Measurements from ENCODE around the gene ZFHX3.

ZFHX3 gene

DNA sequence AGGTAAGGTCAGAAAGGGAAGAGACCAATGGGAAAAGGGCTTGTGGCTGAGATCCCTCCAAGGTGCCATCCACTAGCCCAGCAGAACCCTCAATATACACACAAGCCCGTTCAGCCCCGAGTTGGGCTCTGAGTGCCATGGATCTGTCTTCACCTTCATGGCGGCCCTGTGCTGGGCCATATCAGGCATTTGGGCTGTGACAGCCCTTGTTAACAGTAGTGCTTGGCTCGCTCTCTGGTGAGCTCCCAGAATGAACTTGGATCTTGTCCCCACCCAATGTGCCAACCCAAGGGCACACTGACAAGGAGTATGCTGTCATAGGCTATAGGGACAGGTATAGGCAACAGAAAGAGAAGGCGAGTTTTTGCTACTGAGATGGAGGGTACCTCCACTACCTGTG, 182.7 kb downstream of the ZFHX3 start:
- TF ChIP-seq, protein P1, sequence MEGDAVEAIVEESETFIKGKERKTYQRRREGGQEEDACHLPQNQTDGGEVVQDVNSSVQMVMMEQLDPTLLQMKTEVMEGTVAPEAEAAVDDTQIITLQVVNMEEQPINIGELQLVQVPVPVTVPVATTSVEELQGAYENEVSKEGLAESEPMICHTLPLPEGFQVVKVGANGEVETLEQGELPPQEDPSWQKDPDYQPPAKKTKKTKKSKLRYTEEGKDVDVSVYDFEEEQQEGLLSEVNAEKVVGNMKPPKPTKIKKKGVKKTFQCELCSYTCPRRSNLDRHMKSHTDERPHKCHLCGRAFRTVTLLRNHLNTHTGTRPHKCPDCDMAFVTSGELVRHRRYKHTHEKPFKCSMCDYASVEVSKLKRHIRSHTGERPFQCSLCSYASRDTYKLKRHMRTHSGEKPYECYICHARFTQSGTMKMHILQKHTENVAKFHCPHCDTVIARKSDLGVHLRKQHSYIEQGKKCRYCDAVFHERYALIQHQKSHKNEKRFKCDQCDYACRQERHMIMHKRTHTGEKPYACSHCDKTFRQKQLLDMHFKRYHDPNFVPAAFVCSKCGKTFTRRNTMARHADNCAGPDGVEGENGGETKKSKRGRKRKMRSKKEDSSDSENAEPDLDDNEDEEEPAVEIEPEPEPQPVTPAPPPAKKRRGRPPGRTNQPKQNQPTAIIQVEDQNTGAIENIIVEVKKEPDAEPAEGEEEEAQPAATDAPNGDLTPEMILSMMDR (conservative IDR thresholded peaks at IDR 0.05; ENCODE audit: control insufficient read depth, insufficient read depth, low read depth, low read length), result no peak

DNA sequence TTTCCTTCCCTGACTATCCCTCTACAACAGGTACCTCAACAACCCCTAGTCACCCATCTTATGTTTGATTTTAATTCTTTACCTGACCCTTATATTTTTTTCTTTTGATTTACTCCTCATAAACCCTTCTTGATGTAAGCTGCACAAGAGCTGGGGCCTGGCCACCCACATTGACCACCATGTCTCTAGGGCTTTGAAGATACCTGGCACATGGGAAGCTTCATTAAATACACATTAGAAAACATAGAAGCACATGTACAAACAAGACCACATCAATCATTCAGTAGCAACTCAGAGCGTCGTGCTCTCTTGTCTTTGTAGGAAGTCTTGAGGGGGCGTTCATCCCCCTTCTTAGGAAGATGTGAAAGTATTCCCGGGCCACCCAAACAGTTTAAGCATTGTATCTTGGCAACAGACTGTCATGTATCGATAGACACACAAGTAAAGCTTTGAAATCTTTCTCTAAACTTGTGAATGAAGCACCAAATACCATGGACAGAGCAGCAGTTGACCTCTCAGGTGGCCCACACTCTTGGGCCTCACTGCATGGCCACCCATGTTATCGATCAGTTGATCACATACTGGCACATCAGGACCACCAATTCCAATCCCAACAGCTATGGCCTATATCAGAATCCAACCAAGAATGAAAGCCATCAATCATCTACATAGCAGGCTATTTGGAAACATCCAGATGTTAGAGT, 183.6 kb downstream of the ZFHX3 start:
- TF ChIP-seq, protein P1 (conservative IDR thresholded peaks at IDR 0.05; ENCODE audit: control insufficient read depth, insufficient read depth, low read depth, low read length), result no peak
- DNase-seq (ENCODE audit: low read depth), result no peak

More for the DNA sequence above, 182.7 kb downstream of the ZFHX3 start:
- DNase-seq (ENCODE audit: low read depth), result no peak
- H3K4me3 ChIP-seq (ENCODE audit: control insufficient read depth, low read depth, low read length), result no peak overlapping the region

DNA sequence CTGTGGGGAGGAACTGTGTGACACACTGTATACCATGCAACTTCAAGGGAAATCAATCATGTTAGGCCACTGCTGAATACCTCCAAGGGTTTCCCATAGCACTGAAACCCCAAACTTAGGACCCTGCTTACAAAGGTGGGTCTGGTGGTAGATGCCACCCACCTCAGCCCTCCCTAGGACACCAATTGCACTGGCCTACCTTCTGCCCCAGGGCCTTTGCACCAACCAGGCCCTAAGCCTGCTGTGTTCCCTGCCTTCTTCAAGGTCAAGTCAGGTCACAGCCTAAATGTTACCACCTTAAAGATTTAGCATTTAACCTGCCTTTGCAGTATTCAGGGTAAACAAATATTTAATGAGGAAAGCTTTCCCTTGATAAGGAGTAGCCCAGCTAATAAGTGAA, 185.8 kb downstream of the ZFHX3 start:
- no peak overlapping the region for H3K4me3 ChIP-seq (ENCODE audit: control insufficient read depth, low read depth, low read length)
- DNase-seq (ENCODE audit: low read depth), result no peak

More for the DNA sequence above, 183.6 kb downstream of the ZFHX3 start:
- H3K4me3 ChIP-seq (ENCODE audit: control insufficient read depth, low read depth, low read length), result no peak overlapping the region

DNA sequence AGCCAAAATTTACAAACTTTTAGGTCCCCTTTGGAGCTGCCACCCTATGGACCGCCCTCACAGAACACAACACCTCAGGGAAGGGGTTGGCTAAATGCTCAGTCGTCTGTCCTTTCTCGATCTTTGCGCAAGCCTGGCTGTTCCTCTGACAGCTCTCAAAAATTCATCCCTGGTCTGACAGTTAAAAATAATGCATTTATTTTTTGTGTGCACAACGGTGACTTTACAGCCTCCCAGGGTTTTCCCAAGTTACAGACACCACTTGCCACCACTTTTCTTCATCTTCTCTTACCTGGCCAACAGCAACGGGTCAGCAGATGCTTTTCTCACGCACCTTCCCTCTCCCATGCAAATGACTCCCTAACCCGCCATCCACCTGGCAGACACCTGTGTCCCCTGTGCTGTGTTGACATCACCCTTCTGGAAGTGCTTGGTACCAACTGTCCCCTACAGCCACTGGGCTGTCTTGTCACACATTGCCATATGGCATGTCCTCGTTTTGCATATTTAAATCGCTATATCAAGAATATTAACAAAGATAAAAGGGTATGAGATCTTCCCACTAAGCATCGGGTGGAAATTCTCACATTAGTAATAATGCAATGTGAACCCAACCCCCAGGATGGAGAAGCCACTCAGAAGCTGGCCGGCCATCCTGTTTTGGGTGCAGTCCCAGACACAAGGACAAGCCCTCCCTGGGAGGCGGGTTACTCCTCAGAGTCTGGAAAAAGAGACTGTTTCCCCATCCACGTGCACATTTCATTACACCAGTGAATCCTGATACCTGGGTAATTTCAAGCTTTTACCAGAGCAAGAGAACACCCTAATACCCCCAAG, 187.0 kb downstream of the ZFHX3 start:
- no peak for DNase-seq (ENCODE audit: low read depth)
- H3K4me3 ChIP-seq (ENCODE audit: control insufficient read depth, low read depth, low read length), result no peak overlapping the region
- TF ChIP-seq, protein P1 (conservative IDR thresholded peaks at IDR 0.05; ENCODE audit: control insufficient read depth, insufficient read depth, low read depth, low read length), result no peak

More for the DNA sequence above, 185.8 kb downstream of the ZFHX3 start:
- TF ChIP-seq, protein P1 (conservative IDR thresholded peaks at IDR 0.05; ENCODE audit: control insufficient read depth, insufficient read depth, low read depth, low read length), result no peak

DNA sequence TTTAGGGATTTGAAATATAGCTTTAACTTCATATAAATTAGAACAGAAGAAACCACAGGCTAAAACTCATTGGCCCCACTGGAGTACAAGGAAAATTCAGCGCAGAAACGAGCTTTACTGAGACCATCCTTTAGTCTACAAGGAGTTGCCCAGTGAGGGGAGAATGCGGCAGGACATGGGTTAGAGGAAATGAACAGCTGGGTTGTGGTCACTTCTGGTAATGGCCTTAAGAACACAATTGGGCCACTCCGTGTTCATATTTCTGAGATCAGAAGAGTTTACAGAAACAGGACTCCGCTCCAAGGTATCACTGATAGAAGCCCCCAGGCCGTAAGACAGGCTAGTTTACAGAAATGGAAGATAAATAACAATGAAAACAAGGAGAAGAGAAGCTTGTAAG, 188.3 kb downstream of the ZFHX3 start:
- H3K4me3 ChIP-seq (ENCODE audit: control insufficient read depth, low read depth, low read length), result no peak overlapping the region
- DNase-seq (ENCODE audit: low read depth), result no peak
- TF ChIP-seq, protein P1 (conservative IDR thresholded peaks at IDR 0.05; ENCODE audit: control insufficient read depth, insufficient read depth, low read depth, low read length), result no peak

DNA sequence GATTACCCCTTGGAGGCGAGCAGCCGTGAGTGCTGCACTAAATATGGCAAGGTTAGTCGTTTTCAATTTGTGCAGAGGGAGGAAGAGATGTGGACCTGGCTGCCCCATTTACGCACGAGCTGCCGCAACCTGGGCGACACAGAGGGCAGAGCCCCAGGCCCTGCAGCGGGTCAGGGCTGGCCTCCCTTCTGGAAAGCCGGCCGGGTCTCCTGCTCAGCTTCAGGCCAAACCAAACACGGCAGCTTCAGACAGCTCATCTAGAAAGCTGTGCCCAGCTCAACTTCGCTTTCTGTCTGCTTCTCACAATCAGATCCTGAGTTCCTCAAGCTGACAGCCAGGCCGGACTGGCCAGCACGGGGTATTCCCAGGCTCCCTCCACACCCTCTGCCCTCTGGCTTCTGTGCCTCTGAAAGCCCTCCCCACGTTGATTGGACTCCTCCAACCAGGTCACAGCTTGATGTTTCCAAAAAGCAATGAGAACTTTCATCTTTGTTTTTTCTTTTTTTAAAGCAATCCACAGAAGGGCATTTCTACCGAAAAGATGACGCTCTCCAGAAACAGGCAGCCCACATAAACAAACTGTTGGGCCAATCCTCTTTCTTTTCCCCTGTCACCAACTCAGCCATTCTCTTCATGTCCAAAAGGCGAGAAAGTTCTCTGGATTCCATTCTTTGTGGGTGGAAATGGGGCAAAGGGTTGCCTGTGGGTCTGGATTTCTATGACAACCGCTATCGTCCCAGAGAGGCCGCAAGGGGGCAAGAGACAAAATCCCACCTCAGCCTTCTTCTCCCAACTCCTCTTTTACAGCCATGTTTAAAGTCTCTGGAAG, 189.0 kb downstream of the ZFHX3 start:
- TF ChIP-seq, protein P1 (conservative IDR thresholded peaks at IDR 0.05; ENCODE audit: control insufficient read depth, insufficient read depth, low read depth, low read length), result peak; percentile 15
- no peak overlapping the region for H3K4me3 ChIP-seq (ENCODE audit: control insufficient read depth, low read depth, low read length)
- peak; percentile 68 for DNase-seq (ENCODE audit: low read depth)
